Cardiac muscle cell (in vitro differentiated cells and primary cell): ENCODE results near the gene FGFR2. TPM values are rescaled to one million over a fixed set of nuclear protein-coding genes. Genes with fewer than 3 reads are reported as not detected.

ENCODE experiments used
- DNase-seq, 2 donors: peaks; one replicate each; pipeline versions ENCODE4 v3.0.0 to v3.0.0-alpha.2; 2010 to 2017; ENCODE audit warnings: low read depth in 1 of 2, low spot score in 1 of 2
- H3K27ac ChIP-seq: fragments of 200-600 bp; sonication (generic); 2 replicates; pipeline ENCODE4 v1.5.1; 2016
- H3K27me3 ChIP-seq: fragments of 200-600 bp; sonication (generic); 2 replicates; pipeline ENCODE4 v1.6.0; 2016; ENCODE audit warnings: control low read depth
- H3K36me3 ChIP-seq: fragments of 200-600 bp; sonication (generic); 2 replicates; pipeline ENCODE4 v1.5.1; 2016; ENCODE audit warnings: control low read depth
- H3K4me1 ChIP-seq: fragments of 200-600 bp; sonication (generic); 2 replicates; pipeline ENCODE4 v1.8.1; 2017; ENCODE audit warnings: low read depth, mild to moderate bottlenecking, mixed run types
- H3K4me3 ChIP-seq: fragments of 200-600 bp; sonication (generic); 2 replicates; pipeline ENCODE4 v1.5.1; 2016; ENCODE audit warnings: mild to moderate bottlenecking
- H3K9me3 ChIP-seq: fragments of 200-600 bp; sonication (generic); 2 replicates; pipeline ENCODE4 v1.5.1; 2017; ENCODE audit warnings: low read depth, mild to moderate bottlenecking, control low read depth
- CTCF ChIP-seq: IDR thresholded peaks from 2 replicates; pipeline ENCODE4 v1.5.1; 2012; ENCODE audit warnings: low read depth, mild to moderate bottlenecking, low read length
- polyA plus RNA-seq: library from polyadenylated mRNA; unstranded; fragments of >200 nt; fragmentation: Nextera tagmentation; extraction: Ambion mirVana; gene quantifications from 2 replicates; pipeline ENCODE4 v1.2.1, GENCODE V29; 2016
- total RNA-seq: library from RNA; depleted of rRNA; stranded (reverse); fragments of >200 nt; gene quantifications from 2 replicates; pipeline ENCODE4 v1.2.3, GENCODE V29; 2016

Gene FGFR2
- total and polyA plus RNA-seq, 2 experiments from 2014 or later, result 47.5 to 50.6 TPM

GRCh38 chr10:121570315-121570714 lies 27.9 kb downstream of the FGFR2 start:
- H3K9me3 ChIP-seq, result no peaks in the 10 kb centered on the region
- DNase-seq, result no peak
- no peak for TF ChIP-seq CTCF
- no peak overlapping the region for H3K4me3 ChIP-seq
- H3K27ac ChIP-seq, result peak overlapping the region; percentile 23
- H3K36me3 ChIP-seq, result no peaks in the 10 kb centered on the region
- H3K27me3 ChIP-seq, result no peaks in the 10 kb centered on the region
- H3K4me1 ChIP-seq, result peaks cover 41% of the 10 kb centered on the region

- H3K4me3 ChIP-seq, result no peak overlapping the region
- no peaks in the 10 kb centered on the region for H3K36me3 ChIP-seq
- no peak for DNase-seq
- TF ChIP-seq CTCF, result no peak
- peaks cover 24% of the 10 kb centered on the region for H3K4me1 ChIP-seq
- no peaks in the 10 kb centered on the region for H3K27me3 ChIP-seq
- no peaks in the 10 kb centered on the region for H3K9me3 ChIP-seq
- H3K27ac ChIP-seq, result no peak overlapping the region
Measured at GRCh38 chr10:121568275-121568674, 30.0 kb downstream of the FGFR2 start.

- DNase-seq, result no peak
- no peak for TF ChIP-seq CTCF
- Histone ChIP-seq H3K9me3 (no peaks in the 10 kb centered on the region), H3K27ac (no peak overlapping the region), H3K27me3 (no peaks in the 10 kb centered on the region), H3K36me3 (no peaks in the 10 kb centered on the region), H3K4me1 (peaks cover 17% of the 10 kb centered on the region), H3K4me3 (no peak overlapping the region)
Measured at GRCh38 chr10:121567569-121567968, 30.7 kb downstream of the FGFR2 start.

GRCh38 chr10:121566755-121567154 lies 31.5 kb downstream of the FGFR2 start:
- Histone ChIP-seq H3K9me3 (no peaks in the 10 kb centered on the region), H3K36me3 (no peaks in the 10 kb centered on the region), H3K4me1 (peaks cover 10% of the 10 kb centered on the region), H3K4me3 (no peak overlapping the region), H3K27ac (no peak overlapping the region), H3K27me3 (no peaks in the 10 kb centered on the region)
- no peak for DNase-seq
- no peak for TF ChIP-seq CTCF

GRCh38 chr10:121559326-121560026 lies 38.8 kb downstream of the FGFR2 start:
- H3K36me3 ChIP-seq, result no peaks in the 10 kb centered on the region
- peak overlapping the region; percentile 41 for H3K27ac ChIP-seq
- peak in 1 of 2 donors; percentile 62 for DNase-seq
- H3K4me1 ChIP-seq, result peaks cover 29% of the 10 kb centered on the region
- TF ChIP-seq CTCF, result no peak
- no peaks in the 10 kb centered on the region for H3K27me3 ChIP-seq
- no peak overlapping the region for H3K4me3 ChIP-seq
- H3K9me3 ChIP-seq, result no peaks in the 10 kb centered on the region
